Cardiac muscle cell (in vitro differentiated cells and primary cell): ENCODE results near the gene CDK2. TPM values are rescaled to one million over a fixed set of nuclear protein-coding genes. Genes with fewer than 3 reads are reported as not detected.

Source experiments
- DNase-seq, 2 donors: peaks; one replicate each; pipeline versions ENCODE4 v3.0.0 to v3.0.0-alpha.2; 2010 to 2017; ENCODE audit warnings: low read depth in 1 of 2, low spot score in 1 of 2
- H3K27ac ChIP-seq: fragments of 200-600 bp; sonication (generic); 2 replicates; pipeline ENCODE4 v1.5.1; 2016
- H3K27me3 ChIP-seq: fragments of 200-600 bp; sonication (generic); 2 replicates; pipeline ENCODE4 v1.6.0; 2016; ENCODE audit warnings: control low read depth
- H3K36me3 ChIP-seq: fragments of 200-600 bp; sonication (generic); 2 replicates; pipeline ENCODE4 v1.5.1; 2016; ENCODE audit warnings: control low read depth
- H3K4me1 ChIP-seq: fragments of 200-600 bp; sonication (generic); 2 replicates; pipeline ENCODE4 v1.8.1; 2017; ENCODE audit warnings: low read depth, mild to moderate bottlenecking, mixed run types
- H3K4me3 ChIP-seq: fragments of 200-600 bp; sonication (generic); 2 replicates; pipeline ENCODE4 v1.5.1; 2016; ENCODE audit warnings: mild to moderate bottlenecking
- H3K9me3 ChIP-seq: fragments of 200-600 bp; sonication (generic); 2 replicates; pipeline ENCODE4 v1.5.1; 2017; ENCODE audit warnings: low read depth, mild to moderate bottlenecking, control low read depth
- polyA plus RNA-seq: library from polyadenylated mRNA; unstranded; fragments of >200 nt; fragmentation: Nextera tagmentation; extraction: Ambion mirVana; gene quantifications from 2 replicates; pipeline ENCODE4 v1.2.1, GENCODE V29; 2016
- total RNA-seq: library from RNA; depleted of rRNA; stranded (reverse); fragments of >200 nt; gene quantifications from 2 replicates; pipeline ENCODE4 v1.2.3, GENCODE V29; 2016
- TF ChIP-seq, protein P1 (sequence below): IDR thresholded peaks from 2 replicates; pipeline ENCODE4 v1.5.1; 2012; ENCODE audit warnings: low read depth, mild to moderate bottlenecking, low read length

The CDK2 gene
- total and polyA plus RNA-seq, 2 experiments from 2014 or later, result 31.4 to 33.9 TPM

DNA sequence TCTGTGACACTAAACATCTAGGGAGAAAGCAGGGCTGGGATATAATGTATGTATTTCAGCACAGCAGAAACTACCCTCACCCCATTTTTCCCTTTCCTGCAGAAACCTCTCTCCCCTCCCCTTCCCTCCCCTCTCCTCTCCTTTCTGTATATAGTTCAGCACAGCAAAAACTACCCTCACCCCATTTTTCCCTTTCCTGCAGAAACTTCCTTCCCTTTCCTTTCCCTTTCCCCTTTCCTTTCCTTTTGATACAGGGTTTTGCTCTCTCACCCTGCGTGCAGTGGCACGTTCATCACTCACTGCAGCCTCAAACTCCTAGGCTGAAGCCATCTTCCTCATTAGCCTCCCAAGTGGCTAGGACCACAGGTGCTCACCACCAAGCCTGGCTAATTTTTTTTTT, 2.9 kb upstream of the CDK2 start:
- no peaks in the 10 kb centered on the region for H3K36me3 ChIP-seq
- peaks cover 15% of the 10 kb centered on the region for H3K4me1 ChIP-seq
- DNase-seq, result no peak
- no peak overlapping the region for H3K4me3 ChIP-seq
- TF ChIP-seq, protein P1, sequence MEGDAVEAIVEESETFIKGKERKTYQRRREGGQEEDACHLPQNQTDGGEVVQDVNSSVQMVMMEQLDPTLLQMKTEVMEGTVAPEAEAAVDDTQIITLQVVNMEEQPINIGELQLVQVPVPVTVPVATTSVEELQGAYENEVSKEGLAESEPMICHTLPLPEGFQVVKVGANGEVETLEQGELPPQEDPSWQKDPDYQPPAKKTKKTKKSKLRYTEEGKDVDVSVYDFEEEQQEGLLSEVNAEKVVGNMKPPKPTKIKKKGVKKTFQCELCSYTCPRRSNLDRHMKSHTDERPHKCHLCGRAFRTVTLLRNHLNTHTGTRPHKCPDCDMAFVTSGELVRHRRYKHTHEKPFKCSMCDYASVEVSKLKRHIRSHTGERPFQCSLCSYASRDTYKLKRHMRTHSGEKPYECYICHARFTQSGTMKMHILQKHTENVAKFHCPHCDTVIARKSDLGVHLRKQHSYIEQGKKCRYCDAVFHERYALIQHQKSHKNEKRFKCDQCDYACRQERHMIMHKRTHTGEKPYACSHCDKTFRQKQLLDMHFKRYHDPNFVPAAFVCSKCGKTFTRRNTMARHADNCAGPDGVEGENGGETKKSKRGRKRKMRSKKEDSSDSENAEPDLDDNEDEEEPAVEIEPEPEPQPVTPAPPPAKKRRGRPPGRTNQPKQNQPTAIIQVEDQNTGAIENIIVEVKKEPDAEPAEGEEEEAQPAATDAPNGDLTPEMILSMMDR, result no peak
- H3K27me3 ChIP-seq, result no peaks in the 10 kb centered on the region
- H3K27ac ChIP-seq, result no peak overlapping the region
- no peaks in the 10 kb centered on the region for H3K9me3 ChIP-seq

DNA sequence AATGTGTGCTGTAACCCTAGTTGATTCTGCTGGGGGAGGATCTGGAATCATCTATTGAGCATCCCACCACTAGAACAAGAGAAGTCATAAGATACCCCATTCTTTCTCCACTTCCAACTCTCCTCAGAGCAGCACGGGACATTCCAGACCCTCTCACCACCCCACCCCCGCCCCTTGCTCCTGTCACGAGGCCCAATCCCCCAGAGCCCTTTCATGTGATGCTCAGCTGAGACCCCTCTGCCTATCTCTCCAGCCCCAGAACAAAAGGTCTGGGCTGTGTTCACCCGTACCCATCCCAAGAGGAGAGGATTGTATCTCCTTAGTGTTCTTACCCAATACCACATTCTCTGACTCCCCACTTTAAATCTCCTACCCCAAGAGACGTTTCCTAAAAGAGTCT, 1.4 kb upstream of the CDK2 start:
- H3K4me3 ChIP-seq, result no peak overlapping the region
- no peak for DNase-seq

DNA sequence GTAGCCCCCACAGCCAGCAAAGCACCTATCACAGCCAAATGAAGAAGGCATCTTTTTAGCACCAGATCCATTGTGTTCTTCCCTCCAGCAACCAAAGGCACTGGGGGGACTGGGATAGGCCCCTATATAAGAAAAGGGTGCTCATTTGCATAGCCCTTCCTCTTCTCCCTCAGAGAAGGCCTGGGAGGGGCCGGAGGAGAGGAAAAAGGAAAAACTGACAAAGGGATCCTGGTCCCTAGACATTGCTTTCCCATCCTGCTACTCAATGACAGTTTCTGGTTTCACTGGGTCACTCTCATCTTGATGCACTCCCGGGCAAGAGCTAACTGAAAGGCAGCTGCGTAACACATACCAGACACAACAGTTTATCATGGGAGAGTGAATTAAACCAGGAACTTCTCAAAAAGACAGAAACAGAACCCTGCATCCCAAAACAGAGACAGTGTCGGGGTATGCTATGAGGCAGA, 656 bp upstream of the CDK2 start, which contains the start of gene PMEL:
PMEL (minus strand) TSS at position 102 of the 467 bp plus-strand sequence; CDS start at position 71, 31 bp downstream.
- TF ChIP-seq, protein P1, result no peak
- Histone ChIP-seq H3K4me1 (peaks cover 11% of the 10 kb centered on the region), H3K4me3 (peak within 1 kb of the TSS; percentile 67), H3K9me3 (no peaks in the 10 kb centered on the region), H3K27ac (peak within 1 kb of the TSS; percentile 74), H3K36me3 (no peaks in the 10 kb centered on the region), H3K27me3 (no peaks in the 10 kb centered on the region)
- peak in 1 of 2 donors; percentile 11 for DNase-seq

More for the DNA sequence above, 1.4 kb upstream of the CDK2 start:
- no peaks in the 10 kb centered on the region for H3K27me3 ChIP-seq
- no peaks in the 10 kb centered on the region for H3K9me3 ChIP-seq
- peaks cover 12% of the 10 kb centered on the region for H3K4me1 ChIP-seq
- H3K36me3 ChIP-seq, result no peaks in the 10 kb centered on the region
- TF ChIP-seq, protein P1, result no peak
- peak overlapping the region; percentile 74 for H3K27ac ChIP-seq

DNA sequence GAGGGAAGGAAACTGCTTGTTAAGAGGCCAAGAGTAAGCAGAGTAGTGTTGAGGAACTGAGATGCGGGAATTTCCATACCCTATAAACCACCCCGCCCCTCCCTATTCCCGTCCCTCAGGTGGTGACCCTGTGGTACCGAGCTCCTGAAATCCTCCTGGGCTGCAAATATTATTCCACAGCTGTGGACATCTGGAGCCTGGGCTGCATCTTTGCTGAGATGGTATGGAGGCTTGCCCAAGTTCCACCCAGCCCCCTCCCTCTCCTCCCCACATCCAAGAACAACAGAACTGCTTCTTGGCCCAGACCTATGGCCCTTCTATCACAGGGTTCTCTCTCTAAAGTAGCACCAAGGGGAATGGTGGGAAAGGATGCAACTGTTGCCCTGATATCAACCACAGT, 2.7 kb downstream of the CDK2 start:
- TF ChIP-seq, protein P1, result no peak
- Histone ChIP-seq H3K4me1 (peaks cover 11% of the 10 kb centered on the region), H3K27me3 (no peaks in the 10 kb centered on the region), H3K36me3 (no peaks in the 10 kb centered on the region), H3K4me3 (no peak overlapping the region), H3K27ac (no peak overlapping the region), H3K9me3 (no peaks in the 10 kb centered on the region)
- no peak for DNase-seq

DNA sequence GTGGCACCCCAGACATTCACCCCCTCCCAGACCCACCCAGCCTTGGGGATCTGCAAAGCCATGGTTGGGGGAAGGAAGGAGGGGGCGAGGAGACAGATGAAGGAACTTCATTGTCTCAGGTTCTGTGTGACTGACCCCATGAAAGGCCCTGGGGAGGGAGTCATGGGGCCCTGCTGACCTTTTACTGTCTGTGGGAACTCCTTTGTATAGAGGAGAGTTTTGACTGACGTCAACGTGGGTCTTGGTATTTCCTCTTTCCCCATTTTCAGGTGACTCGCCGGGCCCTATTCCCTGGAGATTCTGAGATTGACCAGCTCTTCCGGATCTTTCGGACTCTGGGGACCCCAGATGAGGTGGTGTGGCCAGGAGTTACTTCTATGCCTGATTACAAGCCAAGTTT, 4.1 kb downstream of the CDK2 start:
- no peaks in the 10 kb centered on the region for H3K9me3 ChIP-seq
- H3K36me3 ChIP-seq, result no peaks in the 10 kb centered on the region
- no peak overlapping the region for H3K4me3 ChIP-seq
- peaks cover 11% of the 10 kb centered on the region for H3K4me1 ChIP-seq
- TF ChIP-seq, protein P1, result no peak
- H3K27me3 ChIP-seq, result no peaks in the 10 kb centered on the region
- H3K27ac ChIP-seq, result no peak overlapping the region
- DNase-seq, result peak in 1 of 2 donors; percentile 48
